HG03060 (cell line): ENCODE results near the gene ANGEL1.

Experiments
- ATAC-seq: cut with Tn5 transposase; IDR thresholded peaks from one replicate; pipeline ENCODE4 v1.9.1; 2021; ENCODE audit warnings: low read depth, moderate number of reproducible peaks; ENCODE audit not compliant: unreplicated experiment

The ANGEL1 gene

DNA sequence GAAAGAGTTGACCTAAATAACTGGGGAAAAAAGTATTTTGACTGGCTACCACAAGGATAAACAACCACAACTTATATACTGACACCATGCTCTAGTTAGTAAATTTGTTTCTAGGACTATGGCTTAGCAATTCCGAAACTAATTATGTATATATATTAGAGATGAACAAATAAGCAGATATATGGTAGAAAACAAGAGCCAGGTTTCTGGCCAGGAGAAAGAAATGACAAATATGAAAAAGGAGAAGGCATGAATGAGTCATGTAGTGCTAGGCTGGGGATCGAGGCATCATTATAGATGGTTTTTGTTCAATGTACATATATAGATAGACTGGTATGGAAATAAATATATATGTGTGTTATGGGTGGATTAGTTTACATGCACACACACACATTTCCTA, 8.0 kb upstream of the ANGEL1 start:
- ATAC-seq: no peak

DNA sequence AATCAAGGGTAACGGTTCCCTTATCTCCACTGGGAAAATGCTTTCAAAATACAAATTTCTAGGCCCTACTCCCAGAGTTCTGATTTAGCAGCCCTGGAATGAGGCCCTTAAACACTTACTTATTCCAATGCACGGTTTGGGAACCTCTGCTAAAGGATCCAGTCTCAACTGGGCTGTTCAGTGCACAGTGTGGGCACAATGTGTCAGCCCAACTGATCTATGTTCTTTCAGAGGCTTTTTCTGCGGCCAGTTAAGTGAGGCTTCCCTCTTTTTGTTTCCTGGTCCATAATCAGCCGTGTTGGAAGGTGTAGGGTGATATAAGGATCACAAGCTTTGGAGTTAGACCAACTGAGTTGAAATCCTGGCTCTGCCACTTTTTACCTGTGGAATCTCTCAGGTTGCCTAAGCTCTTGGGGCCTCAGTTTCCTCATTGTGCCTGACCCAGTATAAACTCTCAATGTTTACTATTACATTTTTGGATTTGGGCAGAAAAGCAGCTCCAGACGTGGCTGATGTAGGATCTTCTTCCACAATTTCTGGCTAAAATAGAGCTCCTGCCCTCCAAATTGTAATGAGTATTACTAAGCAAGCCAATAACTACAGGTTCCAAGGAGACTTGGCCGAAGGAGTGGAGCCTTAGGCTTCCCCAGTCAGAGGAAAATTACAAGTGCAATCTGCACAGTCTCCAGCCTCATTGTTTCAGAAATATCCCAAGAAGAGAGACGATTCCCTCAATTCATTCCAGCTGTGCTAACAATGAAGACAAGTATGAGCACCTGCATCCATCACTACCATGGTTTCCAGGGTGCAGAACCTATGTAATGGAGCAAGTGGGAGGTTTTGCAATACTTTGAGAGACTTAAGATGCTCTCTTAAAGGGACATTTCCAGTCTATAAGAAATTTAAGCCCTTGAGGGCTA, 2.3 kb upstream of the ANGEL1 start:
- no peak for ATAC-seq

DNA sequence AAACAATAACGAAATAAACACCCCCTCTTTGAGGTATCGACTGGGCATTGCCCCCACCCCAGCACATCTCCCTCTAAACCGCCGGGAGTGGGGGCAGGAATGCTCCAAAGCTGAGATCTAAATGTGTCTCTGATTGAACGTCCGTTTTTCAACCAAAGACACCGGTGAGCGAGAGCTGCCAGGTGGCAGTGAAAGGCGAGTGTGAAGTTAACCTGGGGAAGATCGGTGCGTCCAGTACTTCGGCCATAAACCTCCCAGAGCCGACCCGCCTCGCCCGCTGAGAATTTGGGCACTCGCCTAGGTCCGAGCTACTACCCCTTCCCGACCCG, 625 bp downstream of the ANGEL1 start:
- ATAC-seq: no peak

DNA sequence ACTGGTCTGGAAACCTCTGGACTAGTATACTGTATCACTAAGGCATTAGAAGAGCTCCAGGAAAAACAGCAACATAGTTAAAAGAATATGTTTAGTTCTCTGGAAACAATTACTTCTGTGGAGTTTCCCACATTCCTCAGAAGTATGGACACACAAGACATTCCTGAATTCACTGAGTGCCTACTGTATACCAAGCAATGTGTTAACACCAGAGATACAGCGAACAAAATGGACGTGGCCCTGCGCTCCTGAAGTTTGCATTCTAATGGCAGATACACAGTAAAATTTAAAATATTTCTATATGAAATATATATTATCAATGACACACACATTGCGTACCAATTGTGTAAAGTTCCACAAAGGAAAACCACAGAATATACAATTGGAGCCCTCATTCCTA, 1.1 kb downstream of the ANGEL1 start:
- no peak for ATAC-seq

DNA sequence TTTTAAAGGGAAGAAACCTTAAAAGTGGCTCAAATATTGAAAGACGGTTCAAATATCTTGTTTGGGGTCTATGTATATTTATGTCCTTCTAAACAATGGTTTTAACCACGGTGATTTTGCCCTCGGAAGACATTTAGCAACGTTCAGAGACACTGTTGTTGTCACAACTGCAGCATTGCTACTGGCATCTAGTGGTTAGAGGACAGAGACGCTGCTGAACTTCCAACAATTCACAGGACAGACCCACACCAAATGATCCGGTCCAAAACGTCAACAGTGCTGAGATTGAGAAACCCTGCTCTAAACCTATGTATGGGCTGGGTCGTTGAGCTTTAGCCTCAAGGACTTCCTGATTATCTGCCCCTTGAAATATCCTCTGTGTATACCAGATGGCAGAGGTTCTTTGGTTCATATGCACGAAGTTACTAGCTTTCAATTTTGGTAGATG, 1.7 kb downstream of the ANGEL1 start:
- ATAC-seq: no peak

DNA sequence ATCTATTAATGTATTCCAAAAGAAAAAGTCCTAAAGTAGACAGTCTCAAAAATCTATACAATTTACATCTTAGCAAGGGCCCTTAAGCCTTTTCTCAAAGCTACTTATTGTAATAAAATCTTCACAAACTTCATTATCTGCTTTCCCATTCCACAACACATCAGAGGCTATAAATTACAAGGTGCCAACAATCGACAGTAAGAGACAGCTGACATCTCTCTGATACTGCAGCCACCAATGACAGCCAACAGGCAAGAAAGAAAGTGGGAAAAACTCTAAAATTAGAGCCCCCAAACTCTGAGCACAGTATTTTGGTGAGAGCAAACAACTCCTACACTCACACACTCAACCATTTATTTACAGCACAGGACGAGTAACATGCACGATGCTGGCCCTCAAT, 2.2 kb downstream of the ANGEL1 start:
- no peak for ATAC-seq

DNA sequence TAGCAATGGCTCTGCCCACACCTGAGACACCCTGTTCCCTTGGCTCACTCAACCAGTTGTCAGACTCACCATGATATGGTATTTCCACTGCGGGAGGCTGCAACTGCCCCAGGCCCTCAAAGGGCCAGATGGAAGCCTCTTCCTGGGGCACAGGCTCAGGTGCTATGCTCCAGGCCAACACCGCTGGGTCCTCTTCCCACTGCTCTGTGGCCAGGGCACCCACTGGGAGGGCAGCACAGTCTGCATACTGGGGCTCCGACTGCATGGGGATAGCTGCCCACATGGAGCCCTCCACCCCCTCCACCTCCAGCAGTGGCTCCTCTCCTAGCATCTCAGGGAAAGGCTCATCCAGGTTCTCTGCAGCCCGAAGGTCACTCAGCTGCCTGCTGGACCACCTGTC, 3.7 kb downstream of the ANGEL1 start:
- no peak for ATAC-seq

DNA sequence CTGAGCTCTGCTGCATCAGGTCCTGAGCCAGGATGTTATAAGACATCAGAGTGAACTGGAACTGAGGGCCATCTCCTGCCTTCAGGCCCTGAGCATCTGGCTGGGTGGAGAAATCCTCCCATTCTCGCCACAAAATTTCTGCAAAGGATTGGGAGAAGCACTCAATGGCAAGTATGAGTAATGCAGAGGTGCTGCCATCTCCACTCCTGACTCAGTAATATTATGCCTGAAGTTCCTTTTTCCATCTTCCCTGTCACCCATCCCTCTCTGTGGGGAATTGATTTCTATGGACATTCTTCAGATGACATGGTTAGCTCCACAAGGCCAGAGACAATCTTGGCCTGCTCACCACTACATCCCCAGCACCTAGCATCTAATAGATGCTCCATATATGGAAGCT, 4.7 kb downstream of the ANGEL1 start:
- no peak for ATAC-seq

DNA sequence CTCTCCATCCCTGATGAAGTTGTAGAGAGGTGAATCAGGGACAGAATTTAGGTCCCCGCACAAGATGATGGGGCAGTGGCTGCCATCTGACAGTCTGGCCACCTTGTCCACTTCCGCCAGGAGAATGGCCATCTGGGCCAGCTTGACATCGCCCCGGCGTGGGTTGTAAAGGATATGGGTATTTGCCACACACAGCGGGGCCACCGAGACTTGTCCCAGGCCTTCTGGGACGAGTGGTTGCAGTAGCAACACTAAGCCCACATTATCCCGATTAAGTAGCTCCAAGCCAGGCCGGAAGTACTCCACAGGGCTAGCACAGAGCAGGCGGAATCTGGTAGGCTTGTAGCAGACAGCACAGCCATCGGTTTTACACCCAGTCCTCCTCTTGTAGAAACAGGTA, 6.2 kb downstream of the ANGEL1 start:
- ATAC-seq: no peak

DNA sequence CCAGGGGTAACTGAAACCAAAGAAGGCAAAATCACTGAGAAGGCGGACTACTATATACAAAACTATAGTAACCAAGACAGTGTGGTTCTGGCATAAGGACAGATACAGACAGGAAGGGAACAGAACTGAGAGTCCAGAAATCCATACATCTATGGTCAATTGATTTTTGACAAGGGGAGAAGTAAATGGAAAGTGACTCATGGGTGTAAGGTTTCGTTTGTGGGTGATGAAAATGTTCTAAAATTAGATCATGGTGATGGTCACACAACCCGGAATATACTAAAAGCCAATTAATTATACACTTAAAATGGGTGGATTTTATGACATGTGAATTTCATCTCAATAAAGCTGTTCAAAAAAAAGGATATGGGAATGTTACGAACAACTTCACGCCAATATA, 18.7 kb downstream of the ANGEL1 start:
- ATAC-seq: no peak

DNA sequence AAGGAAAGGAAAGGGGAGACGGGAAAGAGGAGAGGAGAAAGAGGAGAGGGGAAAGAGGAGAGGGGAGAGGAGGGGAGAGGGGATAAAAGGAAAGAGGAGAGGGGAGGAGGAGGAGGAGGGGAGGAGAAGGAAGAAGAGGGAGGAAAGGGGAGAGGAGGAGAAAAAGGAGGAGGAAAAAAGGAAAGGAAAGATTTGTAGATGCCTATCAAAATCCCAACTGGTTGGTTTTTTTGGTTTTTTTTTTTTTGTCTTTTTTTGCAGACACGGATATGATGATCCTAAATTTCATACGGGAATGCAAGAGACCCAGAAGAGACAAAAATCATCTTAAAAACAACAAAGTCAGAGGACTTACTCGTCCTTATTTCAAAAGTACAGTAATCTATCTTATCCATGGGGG, 19.4 kb downstream of the ANGEL1 start:
- no peak for ATAC-seq

DNA sequence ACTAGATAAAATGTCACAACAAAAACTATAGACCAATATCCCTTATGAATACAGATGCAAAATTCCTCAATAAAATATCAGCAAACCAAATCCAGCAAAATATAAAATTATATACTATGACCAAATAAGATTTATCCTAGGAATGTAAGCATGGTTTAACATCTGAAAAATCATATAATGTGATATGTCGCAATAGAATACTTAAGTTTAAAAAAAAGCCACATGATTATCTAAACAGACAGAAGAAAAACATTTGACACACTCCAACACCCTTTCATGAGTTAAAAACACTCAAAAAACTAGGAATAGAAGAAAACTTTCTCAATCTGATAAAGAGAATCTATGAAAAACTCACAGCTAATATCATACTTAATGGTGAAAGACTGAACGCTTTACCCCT, 20.3 kb downstream of the ANGEL1 start:
- no peak for ATAC-seq

DNA sequence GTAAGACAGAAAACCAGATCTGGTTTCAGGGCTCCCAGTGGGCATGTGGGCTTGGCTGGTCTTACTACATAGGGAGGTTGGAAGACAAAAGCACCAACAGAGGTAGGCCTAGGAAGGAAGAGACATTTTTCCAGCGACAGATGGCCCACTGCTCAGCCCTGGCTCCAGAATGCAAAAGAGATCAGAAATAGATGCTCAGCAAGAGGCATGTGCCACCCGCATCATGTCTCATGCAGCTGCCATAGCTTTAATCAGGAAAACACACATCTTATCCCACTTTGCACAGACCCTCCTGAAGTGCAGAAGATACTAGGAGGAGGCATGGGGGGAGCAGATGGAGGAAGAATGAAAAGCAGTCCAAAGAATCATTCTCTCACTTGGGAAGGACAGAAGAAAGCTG, 26.1 kb downstream of the ANGEL1 start:
- ATAC-seq: no peak

DNA sequence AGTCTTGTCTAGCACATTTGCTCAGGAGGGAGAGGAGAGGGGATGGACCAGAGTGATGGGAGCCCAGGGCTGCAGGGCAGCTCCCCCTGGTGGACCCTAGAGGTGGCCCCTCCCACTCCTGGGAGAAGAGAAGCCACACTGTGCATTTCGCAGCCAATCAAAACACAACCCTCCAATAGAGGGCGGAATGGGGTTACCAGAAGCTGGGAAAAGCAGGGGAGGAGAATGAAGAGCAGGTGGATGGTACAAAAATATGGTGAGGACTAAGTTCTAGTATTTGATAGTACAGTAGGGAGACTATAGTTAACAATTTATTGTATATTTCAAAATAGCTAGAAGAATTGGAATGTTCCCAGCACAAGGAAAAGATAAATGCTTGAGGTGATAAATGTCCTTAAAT, 27.8 kb downstream of the ANGEL1 start:
- no peak for ATAC-seq

DNA sequence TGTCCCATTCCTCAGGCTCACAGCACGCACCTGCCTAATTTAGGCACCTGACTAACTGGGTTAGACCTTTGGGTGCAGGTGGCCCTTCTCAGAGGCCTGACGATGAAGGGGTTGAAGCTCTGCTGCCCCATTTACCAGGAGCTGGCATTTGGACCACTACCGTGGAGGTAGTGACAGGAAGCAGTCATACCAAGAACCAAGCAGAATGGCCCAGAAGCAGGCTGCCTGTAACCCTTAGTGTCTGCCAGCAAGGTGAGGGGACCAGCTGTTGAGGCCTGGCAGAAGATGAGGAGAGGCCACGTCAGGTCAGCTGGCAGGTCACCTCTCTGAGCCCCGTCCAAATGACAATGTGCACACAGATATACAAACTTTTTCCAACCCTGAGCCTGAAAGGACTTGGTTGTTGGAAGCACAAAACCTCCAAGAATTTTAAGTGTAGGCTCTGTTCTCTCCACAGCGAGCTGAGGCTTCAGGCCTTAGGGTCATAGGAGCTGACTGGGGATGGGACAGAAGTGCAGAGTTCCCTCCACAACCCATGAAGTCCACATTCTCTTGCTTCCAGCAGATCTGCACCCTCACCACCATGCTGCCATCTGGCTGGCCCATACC, 28.3 kb downstream of the ANGEL1 start:
- ATAC-seq: no peak

DNA sequence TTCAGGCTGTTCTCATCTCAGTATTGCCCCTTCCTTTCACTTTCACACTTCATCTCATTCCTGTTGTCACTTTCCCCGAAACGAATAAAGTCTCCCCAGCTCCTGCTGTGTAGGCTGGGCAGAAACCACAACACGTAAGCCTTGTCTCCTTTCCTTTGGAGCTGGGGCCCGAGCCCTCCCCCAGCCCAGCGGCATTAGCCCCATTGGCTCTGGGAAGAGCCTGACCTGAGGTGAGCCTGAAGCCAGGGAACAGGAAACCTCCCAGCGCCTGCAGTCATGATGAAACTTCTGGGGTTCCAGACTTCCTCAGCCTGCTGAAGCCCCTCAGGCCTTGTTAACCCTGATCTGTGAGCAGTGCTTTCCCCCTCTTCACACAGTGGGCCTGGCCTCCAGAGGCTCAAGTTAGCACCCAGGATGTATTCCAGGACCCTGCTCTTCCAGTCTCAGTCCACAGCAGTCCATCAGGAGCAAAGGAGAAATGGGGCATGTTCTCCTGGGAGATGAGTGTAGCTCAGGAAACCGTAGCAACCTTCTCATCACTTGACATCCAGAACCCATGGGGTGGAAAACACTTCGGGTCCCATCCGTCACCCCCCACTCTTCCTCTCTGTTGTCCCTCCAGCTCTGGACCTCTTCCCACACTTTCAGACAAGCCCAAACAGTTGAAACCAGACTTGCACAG, 29.7 kb downstream of the ANGEL1 start:
- no peak for ATAC-seq

DNA sequence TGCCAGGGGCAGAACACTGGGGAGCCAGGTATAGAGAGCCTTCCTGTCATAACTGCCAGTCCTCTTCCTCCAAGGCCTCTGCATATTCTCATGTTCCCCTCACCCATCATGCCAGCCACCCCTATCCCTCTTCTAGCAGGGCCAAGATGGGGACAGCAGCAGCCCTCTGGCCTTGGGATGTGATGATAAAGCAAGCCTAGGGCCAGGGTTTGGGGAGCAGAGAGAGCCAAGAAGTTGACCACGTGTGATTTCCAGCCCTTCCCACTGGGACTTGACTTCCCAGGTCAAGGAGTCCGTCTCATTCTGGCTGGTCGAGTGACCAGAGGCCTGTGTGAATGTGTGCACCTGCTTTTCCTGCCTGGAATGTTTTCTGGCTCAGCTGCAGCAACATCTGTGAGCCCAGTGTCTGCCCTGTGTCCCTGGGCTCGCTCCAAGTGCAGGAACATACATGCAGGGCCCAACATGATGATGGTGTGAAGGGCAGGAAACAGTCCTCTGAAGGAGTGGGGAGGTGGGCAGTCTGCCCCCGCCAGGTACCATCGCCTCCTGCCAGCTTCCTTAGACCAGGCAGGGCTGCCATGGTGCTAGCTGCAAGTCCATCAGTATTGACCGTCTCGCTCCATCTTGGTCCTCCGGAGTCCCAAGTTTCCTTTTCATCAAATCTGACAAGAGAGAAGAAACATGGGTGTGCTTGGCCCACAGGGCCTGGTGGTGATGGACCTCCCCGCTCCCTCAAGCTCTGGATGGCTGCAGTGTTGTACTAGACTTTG, 30.4 kb downstream of the ANGEL1 start:
- no peak for ATAC-seq

DNA sequence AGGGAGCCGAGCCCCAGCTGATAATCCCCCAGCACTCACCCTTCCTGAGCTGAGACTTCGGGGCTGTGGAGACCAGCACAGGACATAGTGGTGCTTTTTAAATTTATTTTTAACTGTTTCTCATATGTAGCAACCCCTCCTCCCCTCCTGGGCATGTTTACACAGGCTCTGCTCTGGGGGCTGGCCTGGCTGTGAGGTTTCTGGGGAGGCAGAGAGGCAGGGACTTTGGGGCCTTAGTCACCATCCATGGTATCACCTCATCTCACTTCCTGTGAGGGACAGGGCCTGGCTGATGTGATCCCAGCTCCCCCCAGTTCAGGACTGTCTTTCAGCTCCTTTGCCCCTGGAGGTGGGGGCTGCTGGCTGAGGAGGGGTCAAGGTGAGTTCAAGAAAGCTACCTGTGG, 31.0 kb downstream of the ANGEL1 start:
- ATAC-seq: no peak

DNA sequence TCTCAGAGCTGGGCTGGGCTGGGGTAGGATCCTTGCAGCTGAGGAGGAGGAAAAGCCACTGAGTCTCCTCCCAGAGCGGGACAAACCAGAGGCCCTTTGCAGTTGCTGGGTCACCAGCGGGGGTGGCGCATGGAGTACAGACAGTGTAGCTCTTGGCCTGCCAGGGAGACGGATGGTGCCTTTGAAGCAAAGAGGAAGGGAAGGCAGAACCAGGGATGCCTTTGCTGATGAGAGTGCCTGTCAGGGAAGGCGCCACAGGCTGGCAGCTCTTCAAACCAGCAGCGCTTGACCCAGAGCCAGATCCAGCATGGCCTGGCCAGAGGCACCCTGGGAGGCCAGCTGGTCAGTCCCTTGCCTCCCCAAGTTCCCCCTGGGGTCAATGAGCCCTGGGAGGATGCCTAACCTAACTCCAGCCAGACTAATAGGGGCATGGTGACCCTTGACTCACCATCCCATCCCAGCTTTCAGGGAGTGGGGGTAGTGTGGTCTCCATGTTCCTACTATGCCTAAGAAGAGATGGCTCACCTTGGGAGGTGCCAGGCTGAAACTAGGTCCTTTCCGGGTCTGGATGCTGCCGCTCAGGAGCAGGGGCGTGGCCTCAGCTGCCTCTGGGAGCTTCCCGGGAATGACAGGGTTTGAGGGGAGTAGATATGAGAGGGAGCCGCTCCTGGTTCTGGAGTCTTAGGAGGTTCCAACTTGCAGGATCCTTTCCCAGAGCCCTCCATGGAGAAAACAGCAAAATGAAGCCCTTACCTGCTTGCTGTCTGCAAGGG, 31.6 kb downstream of the ANGEL1 start:
- ATAC-seq: no peak

DNA sequence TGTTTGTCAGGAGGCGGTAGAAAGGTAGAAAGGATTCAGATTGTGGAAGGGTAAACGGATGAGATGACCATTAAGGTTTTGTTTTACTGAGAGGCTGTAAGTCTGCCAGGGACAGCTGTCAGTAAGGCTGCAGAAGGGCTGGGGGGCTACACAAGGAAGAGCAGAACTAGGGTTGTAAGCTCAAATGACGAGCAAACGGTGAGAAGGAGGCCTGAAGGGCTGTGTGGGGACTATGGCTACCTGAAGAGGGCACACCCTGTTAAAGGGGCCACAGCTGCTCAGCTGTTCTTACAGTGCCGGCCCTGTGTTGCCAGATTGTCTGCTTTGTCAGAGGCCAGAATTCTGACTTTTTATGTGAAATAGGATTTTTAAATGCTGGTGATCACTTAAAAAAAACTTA, 32.3 kb downstream of the ANGEL1 start:
- ATAC-seq: no peak
